NCI-H2081 (cell line): ENCODE results near the gene FOS.
"Not testable (repeated sequence)": the region's sequence is repeated elsewhere in the genome, so short reads cannot be mapped to it uniquely, and the experiment has no call there.

Experiments
- DNase-seq, 2 experiments: peaks; one replicate each; lab custom pipeline; 2025; lab: John Stamatoyannopoulos, UW

Gene FOS

DNA sequence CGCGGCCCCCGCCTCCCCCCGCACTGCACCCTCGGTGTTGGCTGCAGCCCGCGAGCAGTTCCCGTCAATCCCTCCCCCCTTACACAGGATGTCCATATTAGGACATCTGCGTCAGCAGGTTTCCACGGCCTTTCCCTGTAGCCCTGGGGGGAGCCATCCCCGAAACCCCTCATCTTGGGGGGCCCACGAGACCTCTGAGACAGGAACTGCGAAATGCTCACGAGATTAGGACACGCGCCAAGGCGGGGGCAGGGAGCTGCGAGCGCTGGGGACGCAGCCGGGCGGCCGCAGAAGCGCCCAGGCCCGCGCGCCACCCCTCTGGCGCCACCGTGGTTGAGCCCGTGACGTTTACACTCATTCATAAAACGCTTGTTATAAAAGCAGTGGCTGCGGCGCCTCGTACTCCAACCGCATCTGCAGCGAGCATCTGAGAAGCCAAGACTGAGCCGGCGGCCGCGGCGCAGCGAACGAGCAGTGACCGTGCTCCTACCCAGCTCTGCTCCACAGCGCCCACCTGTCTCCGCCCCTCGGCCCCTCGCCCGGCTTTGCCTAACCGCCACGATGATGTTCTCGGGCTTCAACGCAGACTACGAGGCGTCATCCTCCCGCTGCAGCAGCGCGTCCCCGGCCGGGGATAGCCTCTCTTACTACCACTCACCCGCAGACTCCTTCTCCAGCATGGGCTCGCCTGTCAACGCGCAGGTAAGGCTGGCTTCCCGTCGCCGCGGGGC is at the start of gene FOS:
FOS (plus strand) TSS at position 407 of the 731 bp plus-strand sequence; CDS start at position 562, 155 bp downstream.
- DNase-seq: peak; percentile 82 to 87

DNA sequence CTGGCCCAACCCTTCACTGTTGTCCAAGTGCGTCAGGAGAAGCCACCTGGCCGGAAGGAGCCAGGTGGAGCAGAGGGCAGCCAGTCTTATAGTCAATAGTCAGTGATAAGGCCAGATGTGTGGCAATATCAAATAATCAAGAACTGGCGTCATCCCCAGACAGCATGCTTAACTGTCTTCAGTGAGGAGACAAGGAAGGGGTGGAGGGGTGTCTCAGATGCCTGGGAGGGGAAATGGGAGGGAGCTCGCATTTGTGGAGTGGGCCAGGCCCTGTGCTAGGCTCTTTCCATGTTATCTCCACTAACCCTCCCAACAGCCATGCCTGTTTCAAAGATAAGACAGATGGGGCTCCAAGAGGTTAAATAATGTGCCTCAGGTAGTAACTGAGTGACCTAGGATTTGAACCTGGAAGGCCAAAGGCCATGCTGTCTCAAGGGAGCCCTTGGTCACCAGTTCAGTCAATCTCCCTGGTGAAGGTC is 48.9 kb upstream of the FOS start:
- DNase-seq: no peak

DNA sequence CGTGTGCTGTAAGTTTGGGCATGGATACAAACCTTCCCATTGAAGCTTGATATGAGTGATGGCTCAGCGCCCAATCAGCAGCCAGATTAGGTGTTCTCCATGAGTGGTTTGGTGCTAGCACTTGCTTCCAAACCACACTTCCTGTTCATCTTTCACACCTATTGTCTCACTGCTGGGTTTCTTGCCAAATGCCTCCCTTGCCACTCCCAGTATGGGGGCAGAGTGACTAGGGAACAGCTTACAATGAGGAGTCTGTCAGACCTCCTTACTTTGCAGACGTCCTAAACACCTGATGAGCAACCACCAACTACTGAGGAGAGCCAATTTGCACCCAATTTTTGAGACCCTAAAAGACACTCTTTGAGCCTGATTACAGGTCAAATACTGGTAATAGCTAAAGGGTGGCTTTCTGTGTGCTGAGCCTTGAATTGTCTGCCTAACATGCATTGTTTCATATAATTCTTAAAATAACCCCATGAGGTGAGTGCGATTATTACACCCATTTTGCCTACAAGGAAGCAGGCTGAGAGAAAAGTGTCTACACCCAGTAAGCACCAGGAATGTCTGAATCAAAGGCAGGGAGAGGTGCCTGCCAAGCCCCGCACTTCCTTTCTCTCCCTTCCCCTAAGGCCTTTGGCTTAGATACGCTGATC is 48.4 kb upstream of the FOS start:
- peak; percentile 40 to 71 for DNase-seq

DNA sequence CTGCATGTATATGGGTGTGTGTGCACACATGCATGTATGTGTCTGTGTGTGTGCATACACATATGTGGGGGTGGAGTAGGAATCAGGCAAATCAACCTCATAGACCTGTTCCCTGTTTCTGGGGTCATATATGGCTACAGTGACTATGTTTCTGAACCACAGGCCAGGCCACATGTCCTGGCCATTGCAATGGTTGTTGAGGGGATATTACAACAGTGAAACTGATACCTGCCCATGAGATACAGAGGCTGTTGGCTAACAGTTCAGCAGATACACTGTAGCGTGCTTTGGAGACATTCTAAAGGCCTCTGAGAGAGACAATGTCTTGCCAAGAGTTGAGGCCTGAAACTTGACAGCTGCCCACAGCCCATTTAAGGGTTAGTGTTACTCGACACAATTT is 47.3 kb upstream of the FOS start:
- DNase-seq: no peak

DNA sequence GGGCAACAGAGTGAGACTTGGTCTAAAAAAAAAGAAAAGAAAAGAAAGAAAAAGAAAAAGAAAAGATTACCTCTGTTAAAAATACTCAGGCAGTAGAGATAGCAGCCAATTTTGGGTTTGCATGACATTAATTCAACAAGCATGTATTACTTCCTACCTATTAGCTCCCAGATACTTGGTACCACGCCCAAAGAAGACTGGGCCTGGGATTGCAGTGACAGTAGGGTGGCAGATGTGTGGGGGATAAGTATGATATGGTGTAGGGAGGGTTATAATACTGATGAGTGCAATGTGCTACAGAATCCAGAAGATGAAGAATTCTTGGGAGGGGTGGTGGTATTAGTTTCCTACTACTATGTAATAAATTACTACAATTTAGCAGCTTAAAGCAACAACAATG is 46.4 kb upstream of the FOS start:
- DNase-seq: no peak

DNA sequence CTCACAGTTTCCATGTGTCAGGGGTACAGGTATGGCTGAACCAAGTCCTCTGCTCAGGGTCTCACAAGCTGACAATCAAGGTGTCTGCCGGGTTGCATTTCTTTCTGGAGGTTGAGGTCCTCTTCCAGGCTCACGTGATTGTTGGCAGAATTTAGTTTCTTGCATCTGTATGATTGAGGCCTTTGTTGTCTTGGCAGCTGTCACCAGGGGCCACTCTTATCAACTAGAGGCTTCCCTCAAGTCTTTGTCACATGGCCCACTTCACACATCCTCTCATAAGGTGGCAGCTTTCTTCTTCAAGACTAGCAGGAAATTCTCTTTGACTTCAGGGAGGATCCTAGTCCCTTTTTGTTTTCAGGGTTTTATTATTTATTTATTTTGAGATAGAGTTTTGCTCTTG is 46.0 kb upstream of the FOS start:
- DNase-seq: no peak

DNA sequence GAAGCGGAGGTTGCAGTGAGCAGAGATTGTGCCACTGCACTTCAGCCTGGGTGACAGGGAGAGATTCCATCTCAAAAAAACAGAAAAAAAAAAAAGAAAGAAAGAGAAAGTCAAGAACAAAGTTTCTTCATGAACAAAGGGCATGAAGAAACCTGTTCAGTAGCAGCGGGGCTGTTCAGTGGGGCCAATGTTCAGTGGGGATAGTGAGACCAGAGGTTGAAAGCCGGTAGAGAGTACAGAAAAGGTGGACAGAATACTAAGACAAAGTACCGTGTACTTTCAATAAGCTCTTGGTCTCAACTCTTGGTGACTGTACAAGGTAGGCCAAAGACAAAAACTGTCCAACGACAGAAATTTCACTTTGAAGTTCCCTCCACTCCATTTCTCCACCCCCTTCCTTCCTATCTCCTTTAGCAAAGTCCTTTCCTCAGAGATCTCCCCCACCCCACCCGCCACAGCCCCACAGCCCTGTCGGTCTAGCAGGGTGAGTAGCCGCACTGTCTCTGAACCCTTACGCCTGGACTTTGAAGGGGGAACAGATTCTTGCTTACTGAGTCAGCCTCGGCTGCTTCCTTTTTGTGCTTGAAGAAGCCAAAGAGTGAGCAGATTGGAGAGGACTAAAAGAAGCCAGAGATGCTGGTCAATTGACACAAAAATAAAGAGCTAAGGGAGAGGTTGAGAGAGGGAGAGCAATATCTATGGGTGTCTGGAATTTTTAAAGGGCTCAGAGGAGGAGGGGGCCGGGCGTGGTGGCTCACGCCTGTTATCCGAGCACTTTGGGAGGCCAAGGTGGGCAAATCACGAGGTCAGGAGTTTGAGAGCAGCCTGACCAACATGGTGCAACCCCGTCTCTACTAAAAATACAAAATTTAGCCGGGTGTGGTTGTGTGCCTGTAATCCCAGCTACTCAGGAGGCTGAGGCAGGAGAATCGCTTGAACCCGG is 44.2 kb upstream of the FOS start:
- no peak for DNase-seq

DNA sequence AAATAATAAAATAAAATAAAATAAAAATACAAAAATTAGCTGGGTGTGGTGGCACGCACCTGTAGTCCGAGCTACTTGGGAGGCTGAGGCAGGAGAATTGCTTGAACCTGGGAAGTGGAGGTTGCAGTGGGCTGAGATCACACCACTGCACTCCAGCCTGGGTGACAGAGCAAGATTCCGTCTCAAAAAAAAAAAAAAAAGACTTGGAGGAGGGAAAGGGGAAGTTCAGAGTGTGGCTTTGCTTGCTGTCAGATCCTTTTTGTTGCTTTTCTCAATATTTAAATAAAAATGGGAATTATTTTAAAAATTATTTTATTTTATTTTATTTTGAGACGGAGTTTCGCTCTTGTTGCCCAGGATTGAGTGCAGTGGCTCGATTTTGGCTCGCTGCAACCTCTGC is 43.4 kb upstream of the FOS start:
- not testable (repeated sequence) for DNase-seq

DNA sequence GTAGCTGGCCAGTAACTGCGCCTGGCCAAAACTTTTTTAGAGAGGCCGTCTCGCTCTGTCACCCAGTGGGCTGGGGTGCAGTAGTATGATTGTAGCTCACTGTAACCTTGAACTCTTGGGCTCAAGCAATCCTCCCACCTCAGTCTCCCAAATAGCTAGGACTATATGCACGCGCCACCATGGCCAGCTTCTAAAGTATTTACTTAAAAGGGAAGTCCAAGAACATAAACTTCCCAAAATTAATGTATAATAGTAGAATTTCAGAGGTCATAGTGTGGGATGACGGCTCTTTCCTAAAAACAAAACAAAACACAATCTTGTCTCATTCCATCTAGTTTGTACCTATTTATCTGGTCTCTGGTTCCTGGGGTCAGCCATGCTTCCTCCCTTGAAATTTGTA is 42.2 kb upstream of the FOS start:
- no peak for DNase-seq

DNA sequence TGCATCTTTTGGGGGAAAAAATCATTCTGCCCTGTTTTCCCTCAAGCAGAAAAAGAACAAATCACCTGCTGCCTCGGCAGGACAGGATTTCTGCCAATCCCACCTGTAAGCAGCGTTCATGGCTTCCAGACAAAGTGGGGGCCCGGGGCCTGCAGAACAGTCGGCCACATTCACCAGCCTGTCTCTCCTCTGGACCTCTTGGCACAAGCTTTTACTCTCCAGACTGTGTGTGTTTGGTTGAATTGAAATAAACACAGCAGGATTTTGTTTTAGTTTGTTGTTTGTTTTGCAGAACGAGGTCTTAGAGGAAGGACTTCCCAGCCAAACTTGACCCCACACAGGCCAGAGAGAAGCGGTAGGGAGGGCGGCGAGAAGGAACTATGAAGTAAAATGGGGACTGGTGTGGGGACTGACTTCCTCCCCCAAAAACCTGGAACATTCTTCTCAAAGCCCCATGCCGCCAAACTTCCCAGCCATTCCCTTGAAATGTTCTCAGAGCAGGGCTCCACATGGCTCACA is 41.7 kb upstream of the FOS start:
- DNase-seq: no peak

DNA sequence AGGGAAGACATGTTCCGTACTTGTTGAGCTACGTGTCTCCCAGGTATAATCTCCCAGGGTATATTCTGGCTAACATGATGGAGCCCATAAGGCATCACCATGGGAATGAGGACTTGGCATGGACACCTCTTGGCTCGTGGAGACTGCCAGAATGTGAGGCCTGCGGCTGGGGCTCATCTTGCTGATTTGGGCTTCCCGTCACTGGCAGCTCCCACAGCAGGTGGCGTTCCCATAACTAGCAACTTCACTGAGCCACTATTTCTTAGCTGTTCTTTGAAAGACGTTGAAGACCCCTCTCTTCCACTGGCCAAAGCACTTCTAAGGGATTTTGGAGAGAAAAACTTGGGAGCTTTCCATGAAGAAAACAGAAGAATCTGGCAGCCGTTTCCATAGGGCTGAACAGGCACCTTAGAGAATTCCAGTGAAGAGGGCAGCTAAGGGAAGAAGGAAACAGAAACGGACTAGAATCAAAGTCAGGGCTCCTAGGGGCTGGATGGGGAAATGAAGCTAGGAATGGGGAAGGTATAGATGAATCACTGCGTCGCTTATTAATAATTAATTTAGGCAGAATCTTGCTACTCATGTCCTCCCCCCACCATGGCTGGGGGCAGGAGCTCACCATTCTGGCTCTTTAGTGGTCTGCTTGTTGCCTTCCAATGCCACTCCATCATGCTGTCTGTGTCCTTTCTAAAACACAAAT is 39.7 kb upstream of the FOS start:
- DNase-seq: no peak

DNA sequence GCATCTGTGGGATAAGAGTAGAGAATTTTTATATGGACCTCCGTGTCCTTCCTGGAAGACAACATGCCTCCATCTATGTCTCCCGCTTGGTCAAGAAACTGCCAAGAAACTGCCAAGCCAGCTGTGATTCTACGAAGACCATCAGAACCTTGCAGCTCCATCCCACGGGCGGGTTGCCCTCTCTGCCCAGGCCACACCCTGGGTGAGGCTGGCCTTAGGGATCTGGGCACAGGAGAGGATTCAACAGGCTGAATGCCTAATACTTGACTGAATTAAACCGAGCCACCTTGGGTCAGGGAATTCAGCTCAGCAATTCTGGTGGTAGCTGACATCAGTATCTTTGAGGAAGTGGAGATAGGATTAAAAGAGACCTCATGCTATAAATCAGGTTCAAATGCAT is 37.8 kb upstream of the FOS start:
- DNase-seq: no peak

DNA sequence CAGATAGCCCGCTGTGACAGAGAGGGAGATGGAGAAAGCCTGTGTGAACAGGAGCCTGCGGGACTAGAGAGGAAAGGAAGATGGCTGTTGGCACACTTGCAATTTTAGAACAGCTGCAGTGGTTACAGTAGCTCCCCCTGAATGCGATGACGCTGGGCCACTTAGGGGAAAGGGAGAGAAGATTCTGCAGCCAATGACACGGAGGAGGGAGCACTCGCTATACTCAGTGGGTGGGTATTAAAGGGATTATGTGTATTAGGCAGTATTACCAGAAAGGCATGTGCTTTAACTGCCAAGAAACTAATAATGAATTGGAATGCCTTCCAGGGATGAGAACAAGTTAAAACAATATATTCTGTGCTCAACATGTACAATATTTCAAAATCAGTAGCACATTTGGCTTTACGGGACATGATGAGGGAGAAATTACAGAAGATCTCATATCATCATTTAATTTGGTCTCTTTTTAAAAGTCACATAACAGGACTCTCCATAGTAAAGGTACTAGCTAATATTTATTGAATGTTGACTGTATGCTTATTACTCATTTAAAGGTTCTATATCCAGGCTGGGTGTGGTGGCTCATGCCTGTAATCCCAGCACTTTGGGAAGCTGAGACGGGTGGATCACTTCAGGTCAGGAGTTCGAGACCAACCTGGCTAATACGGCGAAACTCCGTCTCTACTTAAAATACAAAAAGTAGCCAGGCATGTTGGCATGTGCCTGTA is 35.9 kb upstream of the FOS start:
- DNase-seq: peak in 1 of 2 experiments; percentile 19

DNA sequence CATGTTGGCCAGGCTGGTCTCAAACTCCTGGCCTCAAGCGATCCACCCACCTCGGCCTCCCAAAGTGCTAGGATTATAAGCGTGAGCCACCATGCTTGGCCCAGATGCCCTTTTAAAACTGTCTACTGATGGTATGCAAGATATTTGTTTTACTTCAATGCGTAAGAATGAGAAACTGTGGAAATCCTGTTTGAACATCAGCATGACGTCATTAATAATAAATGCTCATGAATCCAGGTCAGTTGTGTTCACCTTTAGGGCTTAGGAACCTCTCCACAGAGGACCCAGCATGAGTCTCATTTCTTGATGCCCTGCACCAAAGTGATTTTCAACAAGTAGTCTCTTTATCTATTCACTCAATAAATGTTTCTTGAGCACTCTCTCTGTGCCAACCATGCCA is 34.5 kb upstream of the FOS start:
- DNase-seq: no peak

DNA sequence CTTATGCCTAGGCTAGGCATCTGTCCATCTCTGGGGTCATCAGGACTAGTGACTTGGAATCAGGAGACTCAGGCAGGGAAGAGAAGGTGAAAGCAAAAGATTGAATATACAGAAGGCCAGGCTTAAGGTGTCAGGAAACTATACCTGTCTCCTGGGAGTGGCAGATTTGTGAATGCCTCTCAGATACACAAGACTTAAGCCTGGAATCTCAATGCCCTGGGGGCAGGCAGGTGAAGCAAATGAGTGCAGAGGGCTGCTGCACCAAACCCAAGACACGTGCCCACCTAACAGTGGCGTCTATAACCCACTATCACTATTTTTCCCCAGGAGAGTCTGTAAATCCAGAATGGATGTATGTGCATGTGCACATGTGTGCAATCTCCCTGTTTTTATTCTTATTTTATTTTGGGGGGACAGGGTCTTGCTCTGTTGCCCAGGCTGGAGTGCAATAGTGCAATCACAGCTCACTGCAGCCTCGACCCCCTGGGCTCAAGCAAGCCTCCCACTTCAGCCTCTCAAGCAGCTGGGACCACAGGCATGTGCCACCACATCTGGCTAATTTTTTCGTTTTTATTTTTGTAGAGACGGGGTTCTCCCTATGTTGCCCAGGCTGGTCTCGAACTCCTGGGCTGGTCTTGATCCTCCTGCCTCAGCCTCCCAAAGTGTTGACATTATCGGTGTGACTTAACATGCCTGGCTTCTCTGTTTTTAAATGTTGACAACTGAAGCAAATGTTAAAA is 31.9 kb upstream of the FOS start:
- no peak for DNase-seq

DNA sequence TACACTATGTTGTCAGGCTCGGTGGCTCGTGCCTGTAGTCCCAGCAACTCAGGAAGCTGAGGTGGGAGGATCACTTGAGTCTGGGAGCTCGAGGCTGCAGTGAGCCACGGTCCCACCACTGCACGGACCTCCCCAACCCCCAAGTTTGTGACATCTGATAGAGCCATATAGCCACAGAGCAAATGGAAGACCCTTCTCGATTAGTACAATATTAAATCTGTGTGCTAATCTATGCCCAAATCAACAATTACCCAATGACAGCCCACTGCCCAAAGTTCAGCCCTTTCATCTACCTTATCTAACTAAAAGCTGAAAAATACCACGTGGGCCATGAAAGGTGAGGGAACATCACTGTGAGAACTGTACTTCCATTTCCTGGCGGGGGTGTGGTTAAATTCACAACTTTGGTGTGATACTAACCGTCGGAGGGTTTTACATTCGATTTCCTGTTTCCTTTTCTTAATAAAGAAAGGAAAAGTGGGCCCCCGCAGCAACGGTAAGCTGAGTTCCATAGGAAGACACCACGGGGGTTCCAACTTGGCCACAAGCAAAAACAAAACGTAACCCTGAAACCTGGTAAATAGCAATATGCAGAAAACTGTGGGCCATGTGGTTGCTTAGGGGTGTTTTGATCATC is 31.2 kb upstream of the FOS start:
- DNase-seq: no peak

DNA sequence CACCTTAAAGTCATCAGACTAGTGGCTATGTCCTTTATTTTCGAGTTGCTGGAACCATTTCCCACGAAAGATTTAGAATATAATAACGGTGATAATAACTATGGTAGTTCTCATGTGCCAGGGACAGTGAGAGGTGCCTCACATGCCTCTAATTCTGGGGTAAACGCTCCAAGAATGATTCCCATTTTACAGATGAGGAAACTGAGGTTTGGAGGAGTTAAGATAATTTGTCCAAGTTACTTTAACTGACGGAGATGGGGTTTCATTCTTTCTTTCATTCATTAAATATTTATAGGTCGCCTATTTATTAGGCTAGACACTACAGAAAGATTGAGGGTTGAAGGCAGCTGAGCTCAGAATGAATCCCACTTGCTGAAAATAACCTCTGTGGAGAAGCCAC is 30.7 kb upstream of the FOS start:
- DNase-seq: no peak

DNA sequence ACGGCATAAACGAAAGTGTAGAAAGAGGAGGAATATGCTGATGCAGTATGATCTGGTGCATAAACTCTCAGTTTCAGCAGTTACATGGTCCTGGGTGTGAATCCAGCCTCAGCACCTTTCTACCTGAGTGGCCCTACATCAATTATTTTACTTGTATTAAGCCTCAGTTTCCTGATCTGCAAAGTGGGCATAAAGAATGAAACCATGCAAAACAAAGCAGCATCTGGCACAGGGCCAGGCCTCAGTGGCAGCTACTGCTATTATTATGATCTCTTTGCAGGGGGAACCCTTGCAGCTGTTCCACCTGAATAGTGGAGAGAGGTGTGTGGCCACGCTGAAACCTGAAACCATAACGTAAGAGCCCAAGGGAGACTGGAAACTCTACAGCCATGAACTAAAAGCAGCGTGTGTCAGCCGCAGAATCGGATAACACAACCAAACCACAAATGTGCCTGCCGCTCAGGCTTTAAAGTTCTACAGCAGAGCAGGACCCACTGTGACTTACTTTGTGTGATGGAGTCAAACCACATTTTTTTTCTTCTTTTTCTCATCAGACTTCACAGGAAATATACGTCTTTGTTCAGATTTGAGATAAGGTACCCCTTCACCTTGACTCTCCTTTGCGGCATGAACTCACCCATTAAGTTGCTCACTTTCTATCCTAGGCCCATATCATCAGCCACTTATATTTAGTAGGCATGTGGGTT is 29.2 kb upstream of the FOS start:
- DNase-seq: peak; percentile 30 to 51

DNA sequence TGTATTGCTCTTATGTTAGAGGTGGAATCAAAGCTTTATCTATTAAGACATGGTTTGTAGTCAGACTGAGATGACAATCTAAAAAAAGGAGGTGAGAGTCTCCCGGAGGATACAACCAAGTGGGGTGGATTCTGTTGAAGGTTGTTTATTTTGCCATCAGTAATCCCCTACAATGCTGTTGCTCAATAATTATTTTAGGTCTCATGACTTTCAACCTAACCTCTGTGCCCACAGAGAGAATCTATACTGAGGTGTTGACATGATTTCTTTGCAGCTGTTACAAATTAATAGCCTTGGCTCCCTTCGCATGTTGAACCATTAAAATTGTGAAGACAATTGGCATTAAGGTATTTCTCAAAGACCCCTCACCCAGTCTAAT is 28.7 kb upstream of the FOS start:
- no peak for DNase-seq
